GM19455 (cell line): ENCODE data around the gene MEF2D.

ENCODE experiments used
- ATAC-seq: cut with Tn5 transposase; IDR thresholded peaks from one replicate; pipeline ENCODE4 v1.9.1; 2021; ENCODE audit not compliant: unreplicated experiment

MEF2D gene

GRCh38 chr1:156448134-156448967, 52.2 kb downstream of the MEF2D start:
- no peak for ATAC-seq

- ATAC-seq, result no peak
Observed at GRCh38 chr1:156445789-156446263, 54.7 kb downstream of the MEF2D start.

GRCh38 chr1:156444407-156445001, 56.1 kb downstream of the MEF2D start:
- ATAC-seq, result no peak

- no peak for ATAC-seq
Observed at GRCh38 chr1:156443286-156443685, 57.3 kb downstream of the MEF2D start.

- no peak for ATAC-seq
Observed at GRCh38 chr1:156440654-156441437, 59.7 kb downstream of the MEF2D start.

- ATAC-seq, result no peak
Observed at GRCh38 chr1:156439777-156440183, 60.8 kb downstream of the MEF2D start.

GRCh38 chr1:156439036-156439776, 61.4 kb downstream of the MEF2D start:
- no peak for ATAC-seq

- no peak for ATAC-seq
Observed at GRCh38 chr1:156438278-156438987, 62.1 kb downstream of the MEF2D start.

- ATAC-seq, result no peak
Observed at GRCh38 chr1:156437037-156437867, 63.3 kb downstream of the MEF2D start.

- ATAC-seq, result no peak
Observed at GRCh38 chr1:156436141-156437036, 64.2 kb downstream of the MEF2D start.

GRCh38 chr1:156435545-156436140, 64.9 kb downstream of the MEF2D start:
- no peak for ATAC-seq

GRCh38 chr1:156434989-156435544, 65.5 kb downstream of the MEF2D start:
- ATAC-seq, result no peak

GRCh38 chr1:156433602-156434001, 67.0 kb downstream of the MEF2D start:
- ATAC-seq, result no peak

GRCh38 chr1:156433032-156433431, 67.5 kb downstream of the MEF2D start:
- no peak for ATAC-seq

GRCh38 chr1:156432669-156433018, 67.9 kb downstream of the MEF2D start:
- no peak for ATAC-seq

- ATAC-seq, result no peak
Observed at GRCh38 chr1:156431769-156432668, 68.6 kb downstream of the MEF2D start.

- ATAC-seq, result no peak
Observed at GRCh38 chr1:156431366-156431765, 69.2 kb downstream of the MEF2D start.
